ENCODE results near the gene ACADSB. TPM values are rescaled to one million over a fixed set of nuclear protein-coding genes. Genes with fewer than 3 reads are reported as not detected.

The ACADSB gene
- total and polyA plus RNA-seq, 3 experiments from 2014 or later = 24.4 to 29.2 (median 27.3) TPM

- H3K27ac Mint-ChIP-seq = no peak overlapping the region
- no peaks in the 10 kb centered on the region for H3K9me3 Mint-ChIP-seq
- Histone ChIP-seq H3K27ac (ENCODE audit: low read depth, low read length) (no peak overlapping the region), H3K36me3 (ENCODE audit: insufficient read depth, low read length) (peaks cover 28% of the 10 kb centered on the region), H3K4me1 (ENCODE audit: insufficient read depth, low read length) (peaks cover 7% of the 10 kb centered on the region), H3K9me3 (ENCODE audit: low read length) (no peaks in the 10 kb centered on the region), H3K27me3 (ENCODE audit: insufficient read depth, low read length, poor library complexity, severe bottlenecking) (no peaks in the 10 kb centered on the region), H3K4me3 (ENCODE audit: low read length) (no peak overlapping the region)
- DNase-seq = no peak
- ChIA-PET POLR2A (interaction anchor here (1.0 kb wide), 1 partner anchor 12 kb away, joined by 4 read pairs; the partner anchor contains the start of gene IKZF5), CTCF (interaction anchor here (1.8 kb wide), 1 partner anchor 12 kb away, joined by 4 read pairs; no protein-coding TSS in a partner anchor)
- H3K36me3 Mint-ChIP-seq = peaks cover 0 to 70% (median 18%) of the 10 kb centered on the region in 3 donors
- H3K4me3 Mint-ChIP-seq = no peak overlapping the region
- H3K27me3 Mint-ChIP-seq = no peaks in the 10 kb centered on the region
- peaks cover 28 to 38% (median 33%) of the 10 kb centered on the region in 3 donors for H3K4me1 Mint-ChIP-seq
These were observed 12.9 kb upstream of the ACADSB start for GRCh38 chr10:122995936-122996335.

- Mint-ChIP-seq H3K36me3 (peaks cover 0 to 67% (median 21%) of the 10 kb centered on the region in 3 donors), H3K9me3 (no peaks in the 10 kb centered on the region), H3K27me3 (no peaks in the 10 kb centered on the region), H3K27ac (peak overlapping the region in 1 of 8 donors; percentile 18), H3K4me1 (peaks cover 35 to 49% (median 45%) of the 10 kb centered on the region in 3 donors), H3K4me3 (no peak overlapping the region)
- ChIA-PET CTCF (interaction anchor here (0.9 to 1.1 kb wide), 2 partner anchors 12 to 18 kb away, joined by 3 to 4 read pairs; partner anchors contain the start of gene PSTK), POLR2A (no interaction called here)
- no peaks in the 10 kb centered on the region for H3K9me3 ChIP-seq (ENCODE audit: low read length)
- no peak overlapping the region for H3K4me3 ChIP-seq (ENCODE audit: low read length)
- no peaks in the 10 kb centered on the region for H3K27me3 ChIP-seq (ENCODE audit: insufficient read depth, low read length, poor library complexity, severe bottlenecking)
- H3K27ac ChIP-seq (ENCODE audit: low read depth, low read length) = no peak overlapping the region
- peaks cover 28% of the 10 kb centered on the region for H3K36me3 ChIP-seq (ENCODE audit: insufficient read depth, low read length)
- peaks cover 12% of the 10 kb centered on the region for H3K4me1 ChIP-seq (ENCODE audit: insufficient read depth, low read length)
- no peak for DNase-seq
These were observed 10.9 kb upstream of the ACADSB start for GRCh38 chr10:122997864-122998263.

DNA sequence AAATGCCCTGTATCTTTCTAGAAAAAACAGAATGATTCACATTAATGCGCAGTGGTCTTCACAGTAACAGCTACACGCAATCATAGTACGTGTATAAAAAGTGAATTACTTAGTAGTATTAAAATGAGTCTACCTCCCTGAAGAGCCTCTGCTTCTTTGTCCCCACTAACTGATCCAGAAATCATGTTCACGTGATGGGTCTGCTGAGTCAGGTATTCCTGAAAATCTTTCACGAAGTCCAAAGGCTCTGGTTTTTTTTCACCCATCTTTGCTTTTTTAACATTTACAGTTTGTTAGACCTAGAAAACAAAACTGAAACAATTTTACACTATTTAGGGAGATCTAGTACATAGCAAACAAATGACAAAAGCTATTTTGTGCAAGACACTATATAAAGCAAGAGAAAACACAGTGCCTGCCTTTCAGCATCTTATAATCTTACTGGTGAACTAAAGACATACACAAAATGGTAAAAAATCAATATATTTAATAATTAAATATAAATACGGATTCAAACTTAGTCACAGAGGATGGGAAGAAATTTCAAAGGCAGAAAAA, 10.4 kb upstream of the ACADSB start:
- Histone ChIP-seq H3K27ac (ENCODE audit: low read depth, low read length) (no peak overlapping the region), H3K36me3 (ENCODE audit: insufficient read depth, low read length) (peaks cover 28% of the 10 kb centered on the region), H3K9me3 (ENCODE audit: low read length) (no peaks in the 10 kb centered on the region), H3K4me3 (ENCODE audit: low read length) (no peak overlapping the region), H3K4me1 (ENCODE audit: insufficient read depth, low read length) (peaks cover 12% of the 10 kb centered on the region), H3K27me3 (ENCODE audit: insufficient read depth, low read length, poor library complexity, severe bottlenecking) (no peaks in the 10 kb centered on the region)
- H3K27ac Mint-ChIP-seq = peak overlapping the region in 1 of 8 donors; percentile 17
- H3K27me3 Mint-ChIP-seq = no peaks in the 10 kb centered on the region
- ChIA-PET CTCF (interaction anchor here (0.9 to 1.8 kb wide), 4 partner anchors 12 to 18 kb away, joined by 3 to 8 read pairs (median 4); partner anchors contain the start of gene PSTK), POLR2A (no interaction called here)
- H3K4me3 Mint-ChIP-seq = no peak overlapping the region
- no peak for DNase-seq
- H3K4me1 Mint-ChIP-seq = peaks cover 36 to 52% (median 50%) of the 10 kb centered on the region in 3 donors
- H3K9me3 Mint-ChIP-seq = no peaks in the 10 kb centered on the region
- peaks cover 0 to 64% (median 21%) of the 10 kb centered on the region in 3 donors for H3K36me3 Mint-ChIP-seq

DNA sequence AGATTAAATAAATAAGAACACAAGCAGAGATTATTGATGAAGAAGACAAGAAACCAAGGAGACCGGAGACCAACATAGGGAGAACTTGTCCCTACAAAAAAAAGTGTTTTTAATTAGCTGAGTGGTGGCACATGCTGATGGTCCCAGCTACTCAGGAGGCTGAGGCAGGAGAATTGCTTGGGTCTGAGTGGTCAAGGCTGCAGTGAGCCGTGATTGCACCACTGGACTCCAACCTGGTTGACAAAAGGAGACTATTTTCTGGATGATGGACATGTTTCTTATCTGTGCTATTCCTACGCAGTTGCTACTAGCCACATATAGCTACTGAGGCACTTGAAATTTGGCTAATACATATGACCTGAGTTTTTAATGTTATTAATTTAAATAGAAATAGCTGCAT, 9.9 kb upstream of the ACADSB start:
- Mint-ChIP-seq H3K4me1 (peaks cover 41 to 57% (median 55%) of the 10 kb centered on the region in 3 donors), H3K27me3 (no peaks in the 10 kb centered on the region), H3K9me3 (no peaks in the 10 kb centered on the region), H3K36me3 (peaks cover 0 to 64% (median 20%) of the 10 kb centered on the region in 3 donors), H3K27ac (peak overlapping the region in 1 of 8 donors; percentile 43), H3K4me3 (no peak overlapping the region)
- no peak for DNase-seq
- Histone ChIP-seq H3K27ac (ENCODE audit: low read depth, low read length) (no peak overlapping the region), H3K4me1 (ENCODE audit: insufficient read depth, low read length) (peaks cover 14% of the 10 kb centered on the region), H3K4me3 (ENCODE audit: low read length) (no peak overlapping the region), H3K36me3 (ENCODE audit: insufficient read depth, low read length) (peaks cover 25% of the 10 kb centered on the region), H3K27me3 (ENCODE audit: insufficient read depth, low read length, poor library complexity, severe bottlenecking) (no peaks in the 10 kb centered on the region), H3K9me3 (ENCODE audit: low read length) (no peaks in the 10 kb centered on the region)
- ChIA-PET CTCF (interaction anchor here (1.0 to 1.8 kb wide), 2 partner anchors 16 to 19 kb away, joined by 5 to 8 read pairs; partner anchors contain the start of gene PSTK), POLR2A (no interaction called here)

DNA sequence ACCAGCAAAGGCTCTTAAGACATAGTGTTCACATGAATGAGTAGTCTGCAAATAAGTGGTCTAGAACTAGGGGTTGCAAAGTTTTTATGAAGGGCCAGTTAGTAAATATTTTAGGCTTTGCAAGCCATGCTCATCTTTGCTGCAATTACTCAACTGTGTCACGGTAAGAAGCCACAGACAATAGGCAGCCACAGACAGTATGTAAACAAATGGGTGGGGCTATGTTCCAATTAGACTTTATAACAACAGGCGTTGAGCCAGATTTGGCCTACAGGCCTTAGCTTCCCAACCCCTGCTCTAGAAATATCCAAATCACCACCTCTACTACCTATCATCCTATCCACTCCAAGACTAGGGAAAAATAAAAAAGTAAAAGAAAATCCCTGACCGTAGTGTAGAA, 9.5 kb upstream of the ACADSB start:
- DNase-seq = no peak
- POLR2A ChIA-PET = no interaction called here
- no peaks in the 10 kb centered on the region for H3K9me3 ChIP-seq (ENCODE audit: low read length)
- Mint-ChIP-seq H3K9me3 (no peaks in the 10 kb centered on the region), H3K27ac (peak overlapping the region in 6 of 8 donors; percentile 1 to 86 (median 52)), H3K27me3 (no peaks in the 10 kb centered on the region), H3K36me3 (peaks cover 0 to 62% (median 17%) of the 10 kb centered on the region in 3 donors), H3K4me1 (peaks cover 41 to 61% (median 58%) of the 10 kb centered on the region in 3 donors), H3K4me3 (peak overlapping the region in 1 of 7 donors; percentile 2)
- H3K4me3 ChIP-seq (ENCODE audit: low read length) = no peak overlapping the region
- CTCF ChIA-PET = interaction anchor here (1.0 to 1.8 kb wide), 2 partner anchors 17 to 19 kb away, joined by 5 to 8 read pairs; partner anchors contain the start of gene PSTK
- no peaks in the 10 kb centered on the region for H3K27me3 ChIP-seq (ENCODE audit: insufficient read depth, low read length, poor library complexity, severe bottlenecking)
- no peak overlapping the region for H3K27ac ChIP-seq (ENCODE audit: low read depth, low read length)
- H3K4me1 ChIP-seq (ENCODE audit: insufficient read depth, low read length) = peaks cover 19% of the 10 kb centered on the region
- H3K36me3 ChIP-seq (ENCODE audit: insufficient read depth, low read length) = peaks cover 21% of the 10 kb centered on the region

DNA sequence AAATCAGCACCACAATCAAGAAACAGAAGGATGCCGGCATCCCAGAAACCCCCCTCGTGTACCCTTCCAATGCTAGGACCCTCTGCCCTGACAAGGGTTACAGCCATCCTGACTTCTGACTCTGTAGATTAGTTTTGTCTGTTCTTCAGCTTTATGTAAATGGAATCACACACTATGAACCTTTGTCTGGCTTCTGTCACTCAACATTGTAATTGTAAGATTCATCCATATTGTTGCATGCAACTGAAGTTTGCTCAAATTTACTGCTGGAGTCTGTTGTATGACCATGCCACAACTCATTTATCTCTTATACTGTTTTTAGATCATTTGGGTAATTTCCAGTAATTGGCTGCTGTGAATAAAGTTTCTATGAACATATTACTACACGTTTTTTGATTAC, 8.7 kb upstream of the ACADSB start:
- POLR2A ChIA-PET = no interaction called here
- Mint-ChIP-seq H3K4me3 (peak overlapping the region in 1 of 7 donors; percentile 20), H3K9me3 (no peaks in the 10 kb centered on the region), H3K36me3 (peaks cover 0 to 57% (median 16%) of the 10 kb centered on the region in 3 donors), H3K27ac (peak overlapping the region in 6 of 8 donors; percentile 16 to 86 (median 39)), H3K4me1 (peaks cover 43 to 68% (median 63%) of the 10 kb centered on the region in 3 donors), H3K27me3 (no peaks in the 10 kb centered on the region)
- Histone ChIP-seq H3K4me3 (ENCODE audit: low read length) (no peak overlapping the region), H3K27ac (ENCODE audit: low read depth, low read length) (no peak overlapping the region), H3K9me3 (ENCODE audit: low read length) (no peaks in the 10 kb centered on the region), H3K4me1 (ENCODE audit: insufficient read depth, low read length) (peaks cover 25% of the 10 kb centered on the region), H3K36me3 (ENCODE audit: insufficient read depth, low read length) (peaks cover 19% of the 10 kb centered on the region), H3K27me3 (ENCODE audit: insufficient read depth, low read length, poor library complexity, severe bottlenecking) (no peaks in the 10 kb centered on the region)
- CTCF ChIA-PET = interaction anchor here (1.8 kb wide), 1 partner anchor 20 kb away, joined by 8 read pairs; the partner anchor contains the start of gene PSTK
- DNase-seq = no peak

DNA sequence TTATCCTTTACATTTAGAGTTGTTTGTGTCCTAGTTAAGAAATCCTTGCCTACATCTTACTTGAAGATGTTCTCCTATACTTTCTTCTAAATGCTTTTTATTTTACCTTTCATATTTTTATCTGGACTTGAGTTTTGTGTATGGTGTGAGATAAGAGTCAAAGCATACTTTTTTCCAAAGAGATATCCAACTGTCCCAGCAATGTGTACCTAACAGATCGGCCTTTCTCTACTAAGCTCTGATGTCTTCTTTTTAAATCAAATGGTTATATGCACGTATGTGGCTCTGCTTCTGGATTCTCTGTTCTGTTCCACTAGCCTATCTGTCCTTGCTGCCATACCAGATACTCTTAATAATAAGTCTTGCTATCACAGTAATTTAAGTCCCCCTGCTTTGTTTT, 7.4 kb upstream of the ACADSB start:
- CTCF ChIA-PET = no interaction called here

DNA sequence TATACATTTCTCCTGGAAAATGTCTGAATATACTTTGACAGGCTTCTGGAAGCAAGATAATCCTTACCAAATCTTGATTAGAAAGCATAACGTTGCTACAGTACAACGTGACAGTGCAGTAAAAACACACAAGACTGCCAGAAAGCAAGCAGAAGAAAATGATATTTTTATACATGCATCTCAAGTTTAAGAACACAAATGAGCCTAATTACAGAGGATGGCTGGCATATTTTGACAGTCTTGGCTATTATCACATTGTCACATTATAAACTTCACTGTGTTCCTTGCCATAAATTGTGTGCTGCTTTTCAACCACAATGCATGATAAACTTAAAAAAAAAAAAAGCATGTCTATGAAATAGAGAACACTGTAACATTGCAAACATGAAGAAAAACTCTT, 4.5 kb upstream of the ACADSB start:
- H3K27me3 ChIP-seq (ENCODE audit: insufficient read depth, low read length, poor library complexity, severe bottlenecking) = no peaks in the 10 kb centered on the region
- no peak for DNase-seq
- POLR2A ChIA-PET = no interaction called here
- CTCF ChIA-PET = interaction anchor here (0.9 kb wide), 1 partner anchor 25 kb away, joined by 3 read pairs; no protein-coding TSS in a partner anchor
- no peaks in the 10 kb centered on the region for H3K36me3 ChIP-seq (ENCODE audit: insufficient read depth, low read length)
- H3K27ac Mint-ChIP-seq = no peak overlapping the region
- H3K4me3 ChIP-seq (ENCODE audit: low read length) = no peak overlapping the region
- peaks cover 0 to 44% (median 5%) of the 10 kb centered on the region in 3 donors for H3K36me3 Mint-ChIP-seq
- peaks cover 64 to 82% (median 81%) of the 10 kb centered on the region in 3 donors for H3K4me1 Mint-ChIP-seq
- H3K27me3 Mint-ChIP-seq = no peaks in the 10 kb centered on the region
- H3K27ac ChIP-seq (ENCODE audit: low read depth, low read length) = no peak overlapping the region
- no peak overlapping the region for H3K4me3 Mint-ChIP-seq
- no peaks in the 10 kb centered on the region for H3K9me3 ChIP-seq (ENCODE audit: low read length)
- H3K9me3 Mint-ChIP-seq = no peaks in the 10 kb centered on the region
- peaks cover 50% of the 10 kb centered on the region for H3K4me1 ChIP-seq (ENCODE audit: insufficient read depth, low read length)

More for the DNA sequence above, 7.4 kb upstream of the ACADSB start:
- POLR2A ChIA-PET = no interaction called here
- Mint-ChIP-seq H3K9me3 (no peaks in the 10 kb centered on the region), H3K4me3 (no peak overlapping the region), H3K36me3 (peaks cover 0 to 55% (median 10%) of the 10 kb centered on the region in 3 donors), H3K27me3 (no peaks in the 10 kb centered on the region), H3K4me1 (peaks cover 54 to 80% (median 75%) of the 10 kb centered on the region in 3 donors), H3K27ac (peak overlapping the region in 1 of 8 donors; percentile 13)
- H3K9me3 ChIP-seq (ENCODE audit: low read length) = no peaks in the 10 kb centered on the region
- no peak for DNase-seq
- no peak overlapping the region for H3K4me3 ChIP-seq (ENCODE audit: low read length)
- peaks cover 34% of the 10 kb centered on the region for H3K4me1 ChIP-seq (ENCODE audit: insufficient read depth, low read length)
- peaks cover 19% of the 10 kb centered on the region for H3K36me3 ChIP-seq (ENCODE audit: insufficient read depth, low read length)
- no peaks in the 10 kb centered on the region for H3K27me3 ChIP-seq (ENCODE audit: insufficient read depth, low read length, poor library complexity, severe bottlenecking)
- no peak overlapping the region for H3K27ac ChIP-seq (ENCODE audit: low read depth, low read length)

Data from CD8-positive, alpha-beta memory T cell (primary cell).